SU-DHL-6 (cell line): Measurements from ENCODE around the gene MAST4.

Source experiments
- EZH2phosphoT487 ChIP-seq: fragments of 200-600 bp; sonication (generic), shearing (Covaris generic); conservative IDR thresholded peaks from 2 replicates; pipeline ENCODE4 v1.6.1; 2018; ENCODE audit warnings: mild to moderate bottlenecking, antibody characterized with exemption, low read length, moderate library complexity, mixed read lengths
- TF ChIP-seq, protein P1 (sequence below): fragments of 200-600 bp; sonication (generic); IDR thresholded peaks from one replicate; pipeline ENCODE4 v1.5.1; 2017; ENCODE audit warnings: antibody characterized with exemption, mild to moderate bottlenecking, low read length, moderate library complexity; ENCODE audit not compliant: insufficient read depth, poor library complexity, severe bottlenecking

DNA sequence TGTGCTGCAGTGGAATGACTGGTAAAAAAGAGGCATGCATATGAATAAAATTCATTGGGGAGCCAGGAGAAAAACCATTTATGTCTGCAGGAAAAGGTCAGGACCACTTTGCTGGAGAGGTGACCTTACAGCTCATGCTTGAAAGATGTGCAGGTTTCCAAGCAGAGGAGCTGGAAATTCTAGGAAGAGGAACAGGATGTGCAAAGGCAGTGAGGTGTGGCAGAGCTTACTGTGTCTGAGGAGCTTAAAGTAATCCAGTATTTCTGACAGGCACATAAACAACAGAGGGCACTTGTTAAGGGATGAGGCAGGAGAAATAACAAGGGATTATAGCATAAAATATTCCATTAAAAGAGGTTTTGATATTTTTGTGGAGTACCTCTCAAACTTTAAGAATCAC lies 397.3 kb downstream of the MAST4 start:
- TF ChIP-seq, protein P1, sequence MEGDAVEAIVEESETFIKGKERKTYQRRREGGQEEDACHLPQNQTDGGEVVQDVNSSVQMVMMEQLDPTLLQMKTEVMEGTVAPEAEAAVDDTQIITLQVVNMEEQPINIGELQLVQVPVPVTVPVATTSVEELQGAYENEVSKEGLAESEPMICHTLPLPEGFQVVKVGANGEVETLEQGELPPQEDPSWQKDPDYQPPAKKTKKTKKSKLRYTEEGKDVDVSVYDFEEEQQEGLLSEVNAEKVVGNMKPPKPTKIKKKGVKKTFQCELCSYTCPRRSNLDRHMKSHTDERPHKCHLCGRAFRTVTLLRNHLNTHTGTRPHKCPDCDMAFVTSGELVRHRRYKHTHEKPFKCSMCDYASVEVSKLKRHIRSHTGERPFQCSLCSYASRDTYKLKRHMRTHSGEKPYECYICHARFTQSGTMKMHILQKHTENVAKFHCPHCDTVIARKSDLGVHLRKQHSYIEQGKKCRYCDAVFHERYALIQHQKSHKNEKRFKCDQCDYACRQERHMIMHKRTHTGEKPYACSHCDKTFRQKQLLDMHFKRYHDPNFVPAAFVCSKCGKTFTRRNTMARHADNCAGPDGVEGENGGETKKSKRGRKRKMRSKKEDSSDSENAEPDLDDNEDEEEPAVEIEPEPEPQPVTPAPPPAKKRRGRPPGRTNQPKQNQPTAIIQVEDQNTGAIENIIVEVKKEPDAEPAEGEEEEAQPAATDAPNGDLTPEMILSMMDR, result no peak
- no peak for TF ChIP-seq EZH2phosphoT487
